ENCODE results near the gene MOB3B. TPM values are rescaled to one million over a fixed set of nuclear protein-coding genes. Genes with fewer than 3 reads are reported as not detected.

MOB3B gene
- total and polyA plus RNA-seq, 10 of the 15 experiments (the other 5 are each of a cell fraction or from before 2014, with no cell fraction given) = 0.44 to 2.7 (median 0.91) TPM

- H3K27me3 ChIP-seq (replicated peaks in 1 of 2; ENCODE audit: control insufficient read depth in 2 of 2, insufficient read depth in 2 of 2, low read length in 1 of 2) = no peaks in the 10 kb centered on the region
- no peak overlapping the region for H3K4me2 ChIP-seq (ENCODE audit: control insufficient read depth, insufficient read depth)
- WGBS (ENCODE audit: insufficient coverage, insufficient replicate concordance, low lambda C conversion rate, missing lambda C conversion rate) = 45% methylated on average over 2 of the region's 2 CpGs
- ChIA-PET RAD21 (ENCODE audit: unreplicated experiment) (interaction anchor here (0.7 to 1.4 kb wide), 2 partner anchors 55 to 290 kb away, joined by 3 to 4 read pairs; no protein-coding TSS in a partner anchor), POLR2A (interaction anchor here (0.9 kb wide), 1 partner anchor 63 kb away, joined by 3 read pairs; no protein-coding TSS in a partner anchor), SMC1A (ENCODE audit: uncharacterized antibody, unreplicated experiment) (interaction anchor here (1.4 to 2.6 kb wide), 4 partner anchors 11 to 145 kb away, joined by 3 to 12 read pairs (median 9); no protein-coding TSS in a partner anchor), CTCF (interaction anchor here (1.0 to 2.5 kb wide), 4 partner anchors 10 to 114 kb away, joined by 3 to 12 read pairs (median 9); no protein-coding TSS in a partner anchor)
- no peaks in the 10 kb centered on the region for H3K79me2 ChIP-seq (ENCODE audit: control insufficient read depth, insufficient read depth, low read length)
- no peak for FAIRE-seq
- ATAC-seq = no peak
- H3K4me3 ChIP-seq = no peak overlapping the region
- in situ Hi-C loops (cut with MboI) (no loop called here), intact Hi-C loops (cut with micrococcal nuclease; ENCODE audit: unreplicated experiment) (no loop called here)
- TF ChIP-seq ASH2L (IDR thresholded peaks at IDR 0.05; ENCODE audit: borderline replicate concordance, low read depth) (no peak), ZNF207 (IDR thresholded peaks at IDR 0.05; ENCODE audit: borderline replicate concordance) (no peak), EGR1 (IDR thresholded peaks at IDR 0.05; ENCODE audit: borderline replicate concordance in 1 of 2, low read depth in 2 of 2, low read length in 2 of 2) (no peak), ZNF384 (IDR thresholded peaks at IDR 0.05; ENCODE audit: borderline replicate concordance, low read depth, low read length) (no peak), IRF4 (IDR thresholded peaks at IDR 0.05; ENCODE audit: low read depth, low read length) (no peak), GABPA (IDR thresholded peaks at IDR 0.05; ENCODE audit: low read depth) (no peak), WRNIP1 (IDR thresholded peaks at IDR 0.05; ENCODE audit: borderline replicate concordance, low read depth, low read length) (no peak), SMAD1 (IDR thresholded peaks at IDR 0.05; ENCODE audit: low read depth, partially characterized antibody) (no peak), ZNF687 (IDR thresholded peaks at IDR 0.05) (no peak), POLR2A (IDR thresholded peaks at IDR 0.05; ENCODE audit: low read depth, low read length) (no peak), PML (IDR thresholded peaks at IDR 0.05; ENCODE audit: low read length) (no peak), BMI1 (IDR thresholded peaks at IDR 0.05; ENCODE audit: borderline replicate concordance) (no peak), SUZ12 (IDR thresholded peaks at IDR 0.05; ENCODE audit: unreplicated experiment) (no peak), MEF2B (IDR thresholded peaks at IDR 0.05; ENCODE audit: partially characterized antibody, poor library complexity, severe bottlenecking) (no peak), DPF2 (IDR thresholded peaks at IDR 0.05) (no peak), SMAD5 (IDR thresholded peaks at IDR 0.05; ENCODE audit: low read depth) (no peak), STAT1 (conservative IDR thresholded peaks at IDR 0.05) (no peak), GATAD2B (conservative IDR thresholded peaks at IDR 0.05; ENCODE audit: low read depth) (no peak)
- BruUV-seq (replicated peaks) = no TSS peak
- H4K20me1 ChIP-seq (ENCODE audit: control insufficient read depth, insufficient read depth) = no peaks in the 10 kb centered on the region
- no peak overlapping the region for H3K27ac ChIP-seq (ENCODE audit: control insufficient read depth, insufficient read depth)
- no peak overlapping the region for H2AFZ ChIP-seq (ENCODE audit: control insufficient read depth, low read depth, low read length)
- H3K9me3 ChIP-seq (replicated peaks; ENCODE audit: control insufficient read depth, insufficient read depth, low read length) = no peaks in the 10 kb centered on the region
- no peaks in the 10 kb centered on the region for H3K36me3 ChIP-seq (ENCODE audit: control insufficient read depth in 2 of 2, insufficient read depth in 2 of 2, low read length in 1 of 2)
- no peak overlapping the region for H3K9ac ChIP-seq (ENCODE audit: control insufficient read depth, insufficient read depth, low read length)
- DNase-seq (ENCODE audit: low read depth, low spot score) = no peak
- H3K4me1 ChIP-seq (ENCODE audit: control insufficient read depth, insufficient read depth, low read length) = peaks cover 13% of the 10 kb centered on the region
Observed at GRCh38 chr9:27388150-27388549, 141.5 kb downstream of the MOB3B start.

All from GM12878 (cell line).